Cardiac muscle cell (in vitro differentiated cells and primary cell): Measurements from ENCODE around the gene CEACAM8. TPM values are rescaled to one million over a fixed set of nuclear protein-coding genes. Genes with fewer than 3 reads are reported as not detected.

Experiments used
- DNase-seq, 2 donors: peaks; one replicate each; pipeline versions ENCODE4 v3.0.0 to v3.0.0-alpha.2; 2010 to 2017; ENCODE audit warnings: low read depth in 1 of 2, low spot score in 1 of 2
- H3K27ac ChIP-seq: fragments of 200-600 bp; sonication (generic); 2 replicates; pipeline ENCODE4 v1.5.1; 2016
- H3K27me3 ChIP-seq: fragments of 200-600 bp; sonication (generic); 2 replicates; pipeline ENCODE4 v1.6.0; 2016; ENCODE audit warnings: control low read depth
- H3K36me3 ChIP-seq: fragments of 200-600 bp; sonication (generic); 2 replicates; pipeline ENCODE4 v1.5.1; 2016; ENCODE audit warnings: control low read depth
- H3K4me1 ChIP-seq: fragments of 200-600 bp; sonication (generic); 2 replicates; pipeline ENCODE4 v1.8.1; 2017; ENCODE audit warnings: low read depth, mild to moderate bottlenecking, mixed run types
- H3K4me3 ChIP-seq: fragments of 200-600 bp; sonication (generic); 2 replicates; pipeline ENCODE4 v1.5.1; 2016; ENCODE audit warnings: mild to moderate bottlenecking
- H3K9me3 ChIP-seq: fragments of 200-600 bp; sonication (generic); 2 replicates; pipeline ENCODE4 v1.5.1; 2017; ENCODE audit warnings: low read depth, mild to moderate bottlenecking, control low read depth
- CTCF ChIP-seq: IDR thresholded peaks from 2 replicates; pipeline ENCODE4 v1.5.1; 2012; ENCODE audit warnings: low read depth, mild to moderate bottlenecking, low read length
- polyA plus RNA-seq: library from polyadenylated mRNA; unstranded; fragments of >200 nt; fragmentation: Nextera tagmentation; extraction: Ambion mirVana; gene quantifications from 2 replicates; pipeline ENCODE4 v1.2.1, GENCODE V29; 2016
- total RNA-seq: library from RNA; depleted of rRNA; stranded (reverse); fragments of >200 nt; gene quantifications from 2 replicates; pipeline ENCODE4 v1.2.3, GENCODE V29; 2016

CEACAM8 gene
- total and polyA plus RNA-seq, 2 experiments from 2014 or later, result 0.46 TPM; not detected in 1

GRCh38 chr19:42606660-42607351, 12.1 kb upstream of the CEACAM8 start:
- Histone ChIP-seq H3K4me1 (no peaks in the 10 kb centered on the region), H3K27me3 (no peaks in the 10 kb centered on the region), H3K9me3 (no peaks in the 10 kb centered on the region), H3K27ac (no peak overlapping the region), H3K36me3 (no peaks in the 10 kb centered on the region), H3K4me3 (no peak overlapping the region)
- peak; percentile 18 to 49 for DNase-seq
- peak; percentile 67 for TF ChIP-seq CTCF

- H3K27ac ChIP-seq, result no peak overlapping the region
- peak; percentile 42 to 47 for DNase-seq
- no peak for TF ChIP-seq CTCF
- no peaks in the 10 kb centered on the region for H3K27me3 ChIP-seq
- no peak overlapping the region for H3K4me3 ChIP-seq
- no peaks in the 10 kb centered on the region for H3K36me3 ChIP-seq
- H3K4me1 ChIP-seq, result no peaks in the 10 kb centered on the region
- H3K9me3 ChIP-seq, result no peaks in the 10 kb centered on the region
Measured at GRCh38 chr19:42601811-42602443, 7.2 kb upstream of the CEACAM8 start.

- Histone ChIP-seq H3K9me3 (no peaks in the 10 kb centered on the region), H3K27ac (no peak overlapping the region), H3K36me3 (no peaks in the 10 kb centered on the region), H3K27me3 (no peaks in the 10 kb centered on the region), H3K4me3 (no peak overlapping the region), H3K4me1 (no peaks in the 10 kb centered on the region)
- TF ChIP-seq CTCF, result peak; percentile 94
- DNase-seq, result peak; percentile 30 to 32
Measured at GRCh38 chr19:42596391-42597072, 1.8 kb upstream of the CEACAM8 start.

- Histone ChIP-seq H3K36me3 (no peaks in the 10 kb centered on the region), H3K4me3 (no peak overlapping the region), H3K9me3 (no peaks in the 10 kb centered on the region), H3K4me1 (no peaks in the 10 kb centered on the region), H3K27ac (no peak overlapping the region), H3K27me3 (no peaks in the 10 kb centered on the region)
- no peak for TF ChIP-seq CTCF
- DNase-seq, result no peak
Measured at GRCh38 chr19:42595550-42596172, 937 bp upstream of the CEACAM8 start.

GRCh38 chr19:42589792-42590191, 4.9 kb downstream of the CEACAM8 start:
- DNase-seq, result no peak
- no peak for TF ChIP-seq CTCF
- Histone ChIP-seq H3K27me3 (no peaks in the 10 kb centered on the region), H3K36me3 (no peaks in the 10 kb centered on the region), H3K27ac (no peak overlapping the region), H3K4me1 (no peaks in the 10 kb centered on the region), H3K9me3 (no peaks in the 10 kb centered on the region), H3K4me3 (no peak overlapping the region)
